ENCODE measurements around the gene FCN3. TPM values are rescaled to one million over a fixed set of nuclear protein-coding genes. Genes with fewer than 3 reads are reported as not detected.

FCN3 gene
- total and polyA plus RNA-seq, 10 of the 15 experiments (the other 5 are each of a cell fraction or from before 2014, with no cell fraction given), result 0.28 TPM; not detected in 9

DNA sequence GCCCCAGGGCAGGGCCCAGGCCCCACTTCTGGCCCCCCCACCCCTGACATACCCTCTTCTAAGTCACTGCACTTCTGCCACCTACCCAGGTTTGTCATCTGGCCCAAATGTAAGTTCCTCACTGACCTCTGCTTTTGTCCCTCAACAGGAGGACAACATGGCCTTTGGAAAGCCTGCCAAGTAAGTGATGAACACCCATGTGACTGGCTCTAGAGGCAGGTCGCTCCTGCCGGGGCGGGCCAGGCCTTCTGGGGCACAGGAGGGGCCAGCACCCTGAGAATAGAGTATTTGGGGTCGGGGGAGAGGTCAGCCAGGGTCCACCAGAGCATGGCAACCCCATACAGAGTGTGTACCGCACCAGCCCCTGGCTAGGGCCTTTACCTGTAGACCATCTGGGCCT, 42.7 kb downstream of the FCN3 start:
- H4K20me1 ChIP-seq (ENCODE audit: control insufficient read depth, insufficient read depth), result no peaks in the 10 kb centered on the region; the same call in 1 of the 2 replicates
- 93% methylated on average over 5 of the region's 5 CpGs for WGBS (ENCODE audit: insufficient coverage, insufficient replicate concordance, low lambda C conversion rate, missing lambda C conversion rate)
- no peak overlapping the region for H3K9ac ChIP-seq (ENCODE audit: control insufficient read depth, insufficient read depth, low read length)
- H3K4me2 ChIP-seq (ENCODE audit: control insufficient read depth, insufficient read depth), result no peak overlapping the region
- ChIA-PET CTCF (interaction anchor here (0.6 to 4.4 kb wide), 29 partner anchors 9 to 603 kb away, joined by 3 to 77 read pairs (median 5); partner anchors contain the start of genes AHDC1, CD164L2, SMPDL3B and SYTL1), POLR2A (interaction anchor here (0.6 to 1.8 kb wide), 2 partner anchors 9 to 60 kb away, joined by 5 to 6 read pairs; partner anchors contain the start of genes GPR3 and TMEM222), RAD21 (ENCODE audit: unreplicated experiment) (interaction anchor here (1.0 to 2.5 kb wide), 5 partner anchors 10 to 274 kb away, joined by 3 to 18 read pairs (median 4); partner anchors contain the start of gene SYTL1), SMC1A (ENCODE audit: uncharacterized antibody, unreplicated experiment) (interaction anchor here (0.9 to 2.4 kb wide), 9 partner anchors 9 to 274 kb away, joined by 3 to 10 read pairs (median 5); partner anchors contain the start of gene SYTL1)
- DNase-seq (ENCODE audit: low read depth, low spot score) (no peak), FAIRE-seq (no peak), ATAC-seq (no peak)
- BruUV-seq (replicated peaks), result no TSS peak
- no peaks in the 10 kb centered on the region for H3K27me3 ChIP-seq (replicated peaks in 1 of 2; ENCODE audit: control insufficient read depth in 2 of 2, insufficient read depth in 2 of 2, low read length in 1 of 2)
- in situ Hi-C loops (cut with MboI), result no loop called here
- H3K79me2 ChIP-seq (ENCODE audit: control insufficient read depth, insufficient read depth, low read length), result peaks cover 10% of the 10 kb centered on the region
- no peak for TF ChIP-seq SMC3 (IDR thresholded peaks at IDR 0.05; ENCODE audit: borderline replicate concordance, low read length)
- TF ChIP-seq, protein P1, sequence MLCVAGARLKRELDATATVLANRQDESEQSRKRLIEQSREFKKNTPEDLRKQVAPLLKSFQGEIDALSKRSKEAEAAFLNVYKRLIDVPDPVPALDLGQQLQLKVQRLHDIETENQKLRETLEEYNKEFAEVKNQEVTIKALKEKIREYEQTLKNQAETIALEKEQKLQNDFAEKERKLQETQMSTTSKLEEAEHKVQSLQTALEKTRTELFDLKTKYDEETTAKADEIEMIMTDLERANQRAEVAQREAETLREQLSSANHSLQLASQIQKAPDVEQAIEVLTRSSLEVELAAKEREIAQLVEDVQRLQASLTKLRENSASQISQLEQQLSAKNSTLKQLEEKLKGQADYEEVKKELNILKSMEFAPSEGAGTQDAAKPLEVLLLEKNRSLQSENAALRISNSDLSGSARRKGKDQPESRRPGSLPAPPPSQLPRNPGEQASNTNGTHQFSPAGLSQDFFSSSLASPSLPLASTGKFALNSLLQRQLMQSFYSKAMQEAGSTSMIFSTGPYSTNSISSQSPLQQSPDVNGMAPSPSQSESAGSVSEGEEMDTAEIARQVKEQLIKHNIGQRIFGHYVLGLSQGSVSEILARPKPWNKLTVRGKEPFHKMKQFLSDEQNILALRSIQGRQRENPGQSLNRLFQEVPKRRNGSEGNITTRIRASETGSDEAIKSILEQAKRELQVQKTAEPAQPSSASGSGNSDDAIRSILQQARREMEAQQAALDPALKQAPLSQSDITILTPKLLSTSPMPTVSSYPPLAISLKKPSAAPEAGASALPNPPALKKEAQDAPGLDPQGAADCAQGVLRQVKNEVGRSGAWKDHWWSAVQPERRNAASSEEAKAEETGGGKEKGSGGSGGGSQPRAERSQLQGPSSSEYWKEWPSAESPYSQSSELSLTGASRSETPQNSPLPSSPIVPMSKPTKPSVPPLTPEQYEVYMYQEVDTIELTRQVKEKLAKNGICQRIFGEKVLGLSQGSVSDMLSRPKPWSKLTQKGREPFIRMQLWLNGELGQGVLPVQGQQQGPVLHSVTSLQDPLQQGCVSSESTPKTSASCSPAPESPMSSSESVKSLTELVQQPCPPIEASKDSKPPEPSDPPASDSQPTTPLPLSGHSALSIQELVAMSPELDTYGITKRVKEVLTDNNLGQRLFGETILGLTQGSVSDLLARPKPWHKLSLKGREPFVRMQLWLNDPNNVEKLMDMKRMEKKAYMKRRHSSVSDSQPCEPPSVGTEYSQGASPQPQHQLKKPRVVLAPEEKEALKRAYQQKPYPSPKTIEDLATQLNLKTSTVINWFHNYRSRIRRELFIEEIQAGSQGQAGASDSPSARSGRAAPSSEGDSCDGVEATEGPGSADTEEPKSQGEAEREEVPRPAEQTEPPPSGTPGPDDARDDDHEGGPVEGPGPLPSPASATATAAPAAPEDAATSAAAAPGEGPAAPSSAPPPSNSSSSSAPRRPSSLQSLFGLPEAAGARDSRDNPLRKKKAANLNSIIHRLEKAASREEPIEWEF (IDR thresholded peaks at IDR 0.05; ENCODE audit: insufficient replicate concordance, low read depth, low read length), result no peak
- TF ChIP-seq MEF2B (IDR thresholded peaks at IDR 0.05; ENCODE audit: partially characterized antibody, poor library complexity, severe bottlenecking), result no peak
- TF ChIP-seq SMAD1 (IDR thresholded peaks at IDR 0.05; ENCODE audit: low read depth, partially characterized antibody), result no peak
- TF ChIP-seq BMI1 (IDR thresholded peaks at IDR 0.05; ENCODE audit: borderline replicate concordance), result no peak
- TF ChIP-seq NR2C2 (IDR thresholded peaks at IDR 0.05; ENCODE audit: borderline replicate concordance, control insufficient read depth, insufficient read length, low read depth), result no peak
- TF ChIP-seq MEF2A (IDR thresholded peaks at IDR 0.05; ENCODE audit: insufficient read depth, low read depth, low read length), result no peak
- no peak for TF ChIP-seq STAT1 (conservative IDR thresholded peaks at IDR 0.05)
- no peak for TF ChIP-seq EP300 (IDR thresholded peaks at IDR 0.05; ENCODE audit: borderline replicate concordance in 1 of 2, control insufficient read depth in 1 of 2, low read depth in 2 of 2, low read length in 2 of 2)
- TF ChIP-seq, protein P2, sequence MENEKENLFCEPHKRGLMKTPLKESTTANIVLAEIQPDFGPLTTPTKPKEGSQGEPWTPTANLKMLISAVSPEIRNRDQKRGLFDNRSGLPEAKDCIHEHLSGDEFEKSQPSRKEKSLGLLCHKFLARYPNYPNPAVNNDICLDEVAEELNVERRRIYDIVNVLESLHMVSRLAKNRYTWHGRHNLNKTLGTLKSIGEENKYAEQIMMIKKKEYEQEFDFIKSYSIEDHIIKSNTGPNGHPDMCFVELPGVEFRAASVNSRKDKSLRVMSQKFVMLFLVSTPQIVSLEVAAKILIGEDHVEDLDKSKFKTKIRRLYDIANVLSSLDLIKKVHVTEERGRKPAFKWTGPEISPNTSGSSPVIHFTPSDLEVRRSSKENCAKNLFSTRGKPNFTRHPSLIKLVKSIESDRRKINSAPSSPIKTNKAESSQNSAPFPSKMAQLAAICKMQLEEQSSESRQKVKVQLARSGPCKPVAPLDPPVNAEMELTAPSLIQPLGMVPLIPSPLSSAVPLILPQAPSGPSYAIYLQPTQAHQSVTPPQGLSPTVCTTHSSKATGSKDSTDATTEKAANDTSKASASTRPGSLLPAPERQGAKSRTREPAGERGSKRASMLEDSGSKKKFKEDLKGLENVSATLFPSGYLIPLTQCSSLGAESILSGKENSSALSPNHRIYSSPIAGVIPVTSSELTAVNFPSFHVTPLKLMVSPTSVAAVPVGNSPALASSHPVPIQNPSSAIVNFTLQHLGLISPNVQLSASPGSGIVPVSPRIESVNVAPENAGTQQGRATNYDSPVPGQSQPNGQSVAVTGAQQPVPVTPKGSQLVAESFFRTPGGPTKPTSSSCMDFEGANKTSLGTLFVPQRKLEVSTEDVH (IDR thresholded peaks at IDR 0.05; ENCODE audit: low read depth, partially characterized antibody), result no peak
- TF ChIP-seq EGR1 (IDR thresholded peaks at IDR 0.05; ENCODE audit: borderline replicate concordance in 1 of 2, low read depth in 2 of 2, low read length in 2 of 2), result no peak
- TF ChIP-seq PAX5 (IDR thresholded peaks at IDR 0.05; ENCODE audit: borderline replicate concordance, low read depth, low read length), result no peak
- no peak for TF ChIP-seq SUZ12 (IDR thresholded peaks at IDR 0.05; ENCODE audit: unreplicated experiment)
- TF ChIP-seq MYB (IDR thresholded peaks at IDR 0.05; ENCODE audit: borderline replicate concordance, low read depth, low read length), result no peak
- intact Hi-C loops (cut with micrococcal nuclease; ENCODE audit: unreplicated experiment), result no loop called here
- no peak overlapping the region for H3K4me3 ChIP-seq
- peaks cover 13 to 25% of the 10 kb centered on the region in 2 experiments for H3K36me3 ChIP-seq (ENCODE audit: control insufficient read depth in 2 of 2, insufficient read depth in 2 of 2, low read length in 1 of 2)
- H3K4me1 ChIP-seq (ENCODE audit: control insufficient read depth, insufficient read depth, low read length), result no peaks in the 10 kb centered on the region
- no peaks in the 10 kb centered on the region for H3K9me3 ChIP-seq (replicated peaks; ENCODE audit: control insufficient read depth, insufficient read depth, low read length)
- H3K27ac ChIP-seq (ENCODE audit: control insufficient read depth, insufficient read depth), result no peak overlapping the region
- no peak overlapping the region for H2AFZ ChIP-seq (ENCODE audit: control insufficient read depth, low read depth, low read length)

All from GM12878 (cell line).